NCI-H2081 treated with DMSO at 0.1 percent for 48 hours (cell line): ENCODE measurements around the gene DUOXA2.
"Not testable (repeated sequence)": the region's sequence is repeated elsewhere in the genome, so short reads cannot be mapped to it uniquely, and the experiment has no call there.

Experiments
- DNase-seq: peaks from one replicate; lab custom pipeline; 2025; lab: John Stamatoyannopoulos, UW

The DUOXA2 gene

DNA sequence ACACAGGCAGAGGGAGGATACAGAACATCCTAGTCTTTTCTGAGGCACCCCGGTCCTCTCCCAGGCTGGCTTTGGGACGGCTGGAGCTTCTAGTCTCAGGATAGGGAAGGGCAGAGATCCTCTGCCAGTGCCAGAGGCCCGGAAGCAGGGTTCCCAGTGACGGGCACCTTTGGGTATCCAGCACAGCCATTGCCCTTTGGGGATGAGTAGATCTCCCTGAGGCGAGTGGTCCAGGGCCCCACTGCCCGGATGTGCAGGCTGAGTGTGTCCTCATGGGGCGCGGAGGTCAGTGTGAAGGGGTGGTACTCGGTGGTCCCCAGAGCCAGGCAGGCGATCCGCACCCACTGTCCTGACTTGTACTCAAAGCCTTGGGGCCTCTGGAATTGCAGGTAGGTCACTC is 18.5 kb upstream of the DUOXA2 start:
- DNase-seq: no peak

DNA sequence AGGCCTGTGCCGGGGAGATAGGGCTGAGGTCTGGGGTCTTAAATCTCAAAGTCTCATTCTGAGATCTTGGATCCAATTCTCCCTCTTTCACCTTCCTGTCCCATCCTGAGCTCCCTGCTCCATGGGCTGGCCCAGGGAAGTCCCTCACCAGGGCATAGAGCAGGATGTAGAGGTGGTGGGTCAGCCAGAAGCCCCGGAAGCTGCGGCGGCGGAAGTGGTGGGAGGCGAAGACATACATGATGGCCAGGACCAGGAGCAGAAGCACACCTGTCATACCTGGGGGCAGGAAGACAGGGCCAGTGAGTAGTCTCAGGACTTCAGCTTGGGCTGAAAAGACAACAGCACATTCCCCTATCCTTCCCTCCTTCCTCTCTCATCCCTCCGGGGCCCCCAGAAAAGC is 16.7 kb upstream of the DUOXA2 start:
- DNase-seq: no peak

DNA sequence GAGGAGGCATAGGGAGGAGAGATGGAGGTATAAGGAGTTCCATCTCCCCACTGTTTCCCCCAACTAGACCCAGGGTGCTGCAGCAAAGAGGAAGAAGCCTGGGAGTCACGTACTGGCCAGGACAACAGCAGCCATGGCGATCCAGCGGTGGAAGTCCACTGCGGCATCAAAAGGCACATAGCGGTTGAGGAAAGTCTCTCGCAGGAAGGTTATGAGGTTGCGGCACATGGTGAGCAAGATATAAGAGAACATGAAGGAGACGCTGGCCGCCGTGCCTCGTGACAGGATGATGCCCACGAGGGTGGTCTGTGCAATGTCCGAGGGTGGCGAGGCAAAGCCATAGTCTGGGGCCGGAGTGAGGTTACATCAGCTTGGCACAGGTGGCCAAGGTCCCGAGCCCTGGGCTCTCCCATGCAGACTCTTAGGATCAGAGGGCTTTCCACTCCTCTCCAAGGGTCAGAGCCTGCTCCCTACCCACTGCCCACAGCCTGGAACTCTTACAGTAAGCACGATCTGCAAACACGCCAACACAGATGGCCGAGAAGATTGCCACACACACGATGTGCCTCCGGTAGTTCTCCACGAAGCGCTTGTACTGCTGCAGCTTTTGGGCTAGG is 14.5 kb upstream of the DUOXA2 start:
- no peak for DNase-seq

DNA sequence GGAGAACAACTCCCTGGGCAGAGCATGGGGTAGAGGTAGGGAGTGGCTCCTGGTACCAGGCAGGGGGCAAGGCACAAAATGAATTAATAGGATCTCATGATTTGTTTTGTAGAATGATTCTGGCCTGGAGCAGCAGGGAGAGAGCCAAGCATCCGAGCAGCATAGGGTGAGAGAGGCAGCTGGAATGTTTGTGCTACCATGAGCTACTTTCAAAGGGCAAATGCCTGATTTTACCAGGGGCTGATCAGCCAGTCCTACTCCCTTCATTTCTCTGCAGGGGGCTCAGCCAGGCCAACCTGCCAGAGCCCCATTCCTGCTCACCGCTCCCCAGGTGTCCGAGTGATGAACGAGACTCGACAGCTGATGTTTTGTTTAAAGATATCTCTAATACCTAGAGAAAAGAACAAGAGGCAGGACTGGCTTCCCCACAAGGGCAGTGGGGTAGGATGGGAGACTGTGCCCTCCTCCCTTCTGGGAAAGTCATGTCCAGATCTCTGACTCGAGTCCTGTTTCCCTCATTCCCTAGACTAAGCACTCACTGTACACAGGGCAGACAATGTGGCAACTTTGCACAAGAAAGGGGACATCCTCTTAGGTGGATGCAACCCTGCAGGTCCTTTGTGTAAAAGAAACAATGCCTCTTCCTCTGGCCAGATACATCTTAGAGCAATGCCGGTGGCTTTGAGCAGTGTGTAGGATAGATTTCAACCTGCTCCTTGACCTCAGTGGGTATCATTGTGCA is 13.1 kb upstream of the DUOXA2 start:
- DNase-seq: no peak

DNA sequence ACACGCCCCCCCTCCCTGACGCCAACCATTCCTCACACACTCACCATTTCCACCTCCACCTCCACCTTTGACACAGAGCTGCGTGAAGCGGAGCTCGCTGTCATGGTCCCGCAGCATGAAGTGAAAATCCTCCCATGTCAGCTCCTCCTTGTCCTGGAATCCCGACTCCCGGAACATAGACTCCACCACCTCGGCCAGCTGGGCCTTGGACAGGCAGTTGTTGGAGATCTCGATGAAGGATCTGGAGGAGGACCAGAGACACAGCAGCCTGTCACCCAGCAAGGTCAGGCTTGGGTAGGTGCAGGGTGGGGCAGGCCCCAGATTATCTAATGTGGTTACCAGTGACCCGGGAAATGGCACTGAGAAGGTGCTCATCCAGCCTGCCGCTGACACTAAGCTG is 12.4 kb upstream of the DUOXA2 start:
- DNase-seq: no peak

DNA sequence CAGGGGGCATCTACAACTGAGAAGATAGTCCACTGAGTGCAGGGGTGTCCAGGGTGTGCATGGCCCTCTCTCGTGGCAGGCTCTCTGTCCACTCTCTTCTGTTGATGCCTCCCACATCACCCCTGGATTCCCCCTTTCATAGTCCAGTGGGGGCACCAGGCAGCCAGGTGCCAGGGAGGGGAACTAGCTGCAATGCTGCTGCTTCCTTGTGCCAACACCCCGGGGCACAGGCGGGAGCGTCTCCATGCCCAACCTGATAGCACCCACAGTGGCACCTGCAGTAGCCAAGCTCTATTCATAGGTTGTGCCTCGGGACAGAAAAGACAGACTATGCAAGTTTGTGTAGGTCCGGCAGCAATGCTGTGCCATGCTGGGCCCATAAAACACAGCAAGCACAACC is 11.9 kb upstream of the DUOXA2 start:
- no peak for DNase-seq

DNA sequence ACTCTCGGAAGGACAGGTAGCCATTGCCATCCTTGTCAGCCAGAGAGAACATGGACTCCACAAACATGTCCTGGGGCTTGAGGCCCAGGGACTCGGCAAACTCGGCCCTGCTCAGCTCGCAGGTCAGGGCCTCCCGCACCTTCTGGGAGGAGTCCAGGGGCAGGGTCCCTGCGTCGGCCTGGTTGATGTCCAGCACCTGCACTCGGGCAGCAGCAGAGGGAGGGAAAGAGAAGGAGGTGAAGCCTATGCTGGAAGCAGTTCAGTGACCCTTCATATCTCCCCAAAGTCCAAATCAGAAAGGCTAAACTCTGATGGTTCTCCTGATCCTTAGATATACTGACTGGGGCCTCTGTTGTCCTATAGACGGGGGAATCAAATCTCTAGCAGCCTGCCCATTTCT is 10.0 kb upstream of the DUOXA2 start:
- DNase-seq: not testable (repeated sequence)

DNA sequence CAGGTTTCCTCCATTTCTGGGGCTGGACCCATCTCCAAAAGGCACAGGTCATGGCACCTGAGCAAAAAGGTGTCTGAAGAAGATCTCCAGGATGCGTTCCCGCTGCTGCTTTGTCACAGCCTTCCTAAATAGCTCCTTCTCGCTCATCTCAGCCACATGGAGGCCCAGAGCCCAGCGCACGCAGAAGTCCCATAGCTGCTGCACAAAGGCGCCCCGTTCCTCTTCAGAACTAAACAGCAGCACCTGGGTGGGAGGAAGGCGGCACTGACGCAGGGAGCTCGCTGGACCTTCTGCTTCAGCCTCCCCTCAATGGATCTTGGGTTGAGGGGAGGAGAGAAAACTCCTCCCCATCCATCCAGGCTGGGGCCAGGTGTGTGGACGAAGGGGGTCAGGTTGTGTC is 8.5 kb upstream of the DUOXA2 start:
- no peak for DNase-seq

DNA sequence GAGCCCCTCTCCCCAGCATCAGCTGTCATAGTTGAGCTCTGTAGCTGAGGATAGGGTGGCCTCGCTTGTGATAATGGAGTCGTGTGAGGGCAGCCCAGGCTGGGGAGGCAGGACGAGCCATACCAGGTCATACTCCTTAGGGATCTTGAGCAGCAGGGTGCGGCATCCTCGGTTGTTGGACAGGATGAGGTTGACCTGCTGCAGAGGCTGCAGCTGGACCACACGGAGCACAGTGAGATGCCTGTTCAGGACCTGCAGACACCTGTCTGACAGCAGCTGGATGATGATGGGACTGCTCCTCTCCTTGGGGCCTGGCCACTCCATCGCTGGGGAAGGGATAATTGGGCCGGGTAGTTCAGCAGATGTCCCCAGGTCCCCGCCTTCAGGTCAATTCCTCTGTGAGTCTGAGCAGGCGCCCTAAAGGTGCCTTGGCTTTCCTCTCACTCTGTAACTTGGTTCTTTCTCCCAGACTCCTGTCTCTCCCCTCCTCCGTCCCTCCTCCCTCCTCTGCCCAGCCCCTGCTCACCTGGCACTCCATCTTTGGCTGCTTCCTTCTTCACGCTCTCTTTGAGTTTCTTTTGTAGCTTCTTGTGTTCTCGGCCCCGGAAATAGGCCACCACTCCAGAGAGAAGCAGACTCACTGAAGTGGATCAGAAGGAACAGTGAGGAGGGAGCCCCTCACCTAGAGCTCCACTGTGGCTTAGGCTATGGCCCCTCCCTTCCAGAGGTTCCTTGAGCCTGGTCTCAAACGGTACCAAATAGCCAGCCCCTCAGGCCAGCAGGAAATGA is 7.9 kb upstream of the DUOXA2 start:
- DNase-seq: no peak

DNA sequence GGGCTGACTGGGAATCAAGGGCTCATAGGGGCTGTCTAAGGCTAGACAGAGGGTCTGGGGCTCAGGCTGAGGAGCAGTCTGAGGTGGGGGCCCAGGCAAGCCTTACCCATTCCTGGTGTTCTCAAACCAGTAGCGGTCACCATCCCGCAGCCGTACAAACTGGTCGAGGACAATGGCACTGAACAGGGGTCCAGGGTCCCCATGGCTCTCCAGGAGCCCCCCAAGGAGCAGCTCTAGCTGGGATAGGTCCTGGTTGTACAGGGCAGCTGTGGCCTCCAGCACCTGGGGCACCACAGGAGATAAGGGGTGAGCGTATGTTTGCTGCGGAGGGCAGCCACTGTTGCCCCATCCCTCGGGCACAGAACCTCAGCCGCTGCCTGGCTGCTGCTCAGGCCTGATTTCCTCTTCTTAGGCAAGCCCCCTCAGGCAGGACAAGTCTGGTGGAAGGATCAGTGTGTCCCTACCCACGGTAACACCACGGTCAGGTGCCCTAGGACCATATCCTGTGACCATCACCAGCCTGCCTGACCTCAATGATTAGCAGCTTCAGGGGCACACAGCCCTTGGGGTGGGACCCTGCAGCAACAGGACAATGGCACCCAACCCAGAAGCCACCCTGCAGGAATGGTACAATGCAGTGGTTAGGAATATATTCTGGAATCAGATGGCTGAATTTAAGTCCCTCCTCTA is 6.0 kb upstream of the DUOXA2 start:
- no peak for DNase-seq

DNA sequence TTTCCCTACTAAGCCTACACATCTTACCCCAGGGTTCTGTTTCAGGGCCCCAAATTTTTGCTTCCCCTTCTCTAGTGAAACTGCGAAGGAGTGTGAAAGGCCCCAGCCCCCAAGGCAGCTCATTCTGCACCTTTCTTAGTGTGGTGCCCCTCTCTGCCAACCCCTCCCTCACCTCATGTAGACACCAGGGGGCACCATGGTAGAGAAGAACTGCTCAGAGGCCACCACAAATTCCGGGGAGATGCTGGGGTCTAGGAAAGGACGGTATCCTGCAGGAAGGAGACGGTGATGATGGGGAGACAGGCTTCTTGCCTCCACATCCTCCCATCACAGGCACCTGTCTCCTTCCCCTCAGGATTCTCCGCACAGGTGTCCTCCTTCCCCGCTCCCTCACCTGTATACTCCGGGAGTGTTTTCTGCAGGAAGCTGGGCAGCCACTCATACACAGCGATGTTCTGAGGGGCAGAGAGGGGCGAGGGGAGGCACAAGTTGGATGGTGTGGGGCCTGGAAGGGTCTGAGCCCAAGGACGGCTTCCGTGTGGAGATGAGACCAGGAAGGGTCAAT is 3.8 kb upstream of the DUOXA2 start:
- no peak for DNase-seq

DNA sequence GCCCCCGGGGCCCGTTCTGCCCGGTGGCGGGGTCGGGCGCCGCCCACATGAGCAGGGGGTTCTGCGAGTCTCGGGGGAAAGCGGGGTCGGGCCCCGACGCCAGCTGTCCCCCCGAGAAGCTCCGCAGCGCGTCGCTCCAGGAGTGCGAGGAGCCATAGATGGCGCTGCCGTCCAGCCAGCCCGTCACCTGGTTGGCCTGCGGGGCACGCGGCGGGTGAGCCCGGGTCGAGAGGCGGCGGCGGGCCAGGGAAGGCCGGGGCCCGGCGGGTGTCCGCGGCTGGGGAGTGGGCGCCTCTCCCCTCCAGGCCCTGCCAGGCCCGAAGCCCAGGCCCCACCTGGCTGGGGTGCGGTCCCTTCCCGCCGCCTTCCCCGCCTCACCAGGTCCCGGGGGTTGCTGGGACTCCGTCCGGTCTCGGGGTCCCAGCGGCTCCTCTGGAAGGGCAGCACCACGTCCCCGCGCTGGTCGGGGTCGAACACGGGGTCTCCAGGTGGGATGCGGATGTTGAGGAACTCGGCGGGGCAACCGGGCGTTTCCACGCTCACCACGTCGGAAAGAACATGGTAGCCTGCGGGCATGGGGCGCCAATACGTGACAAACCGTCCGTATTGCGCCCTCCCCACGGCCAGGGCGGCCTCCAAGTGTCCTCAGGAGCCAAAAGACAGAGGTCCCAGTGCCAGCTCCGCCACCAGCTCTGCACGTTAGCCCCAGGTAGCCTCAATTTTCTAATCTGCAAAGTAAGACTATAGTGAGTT is 2.6 kb upstream of the DUOXA2 start:
- no peak for DNase-seq

DNA sequence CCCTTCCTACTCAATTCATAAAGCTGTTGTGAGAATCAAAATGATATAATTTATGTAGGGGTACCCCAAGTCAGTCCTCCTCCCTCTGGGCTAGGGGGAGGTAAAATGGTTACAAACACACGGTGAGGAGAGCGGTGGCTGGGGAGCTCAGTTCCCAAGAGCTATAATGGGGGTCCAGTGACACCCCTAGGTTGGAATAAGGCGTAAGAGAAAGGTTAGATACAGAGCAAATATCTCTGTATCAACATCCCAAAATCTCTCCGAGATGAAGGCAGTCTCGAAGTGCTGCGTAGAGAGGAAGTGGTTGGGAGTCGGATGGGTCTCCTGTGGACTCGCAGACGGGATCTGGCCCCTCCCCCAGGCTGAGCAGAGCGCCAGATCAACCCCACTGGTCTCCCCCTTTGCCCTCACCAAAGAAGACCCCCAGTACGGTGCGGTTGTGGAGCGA is 2.0 kb upstream of the DUOXA2 start:
- no peak for DNase-seq

DNA sequence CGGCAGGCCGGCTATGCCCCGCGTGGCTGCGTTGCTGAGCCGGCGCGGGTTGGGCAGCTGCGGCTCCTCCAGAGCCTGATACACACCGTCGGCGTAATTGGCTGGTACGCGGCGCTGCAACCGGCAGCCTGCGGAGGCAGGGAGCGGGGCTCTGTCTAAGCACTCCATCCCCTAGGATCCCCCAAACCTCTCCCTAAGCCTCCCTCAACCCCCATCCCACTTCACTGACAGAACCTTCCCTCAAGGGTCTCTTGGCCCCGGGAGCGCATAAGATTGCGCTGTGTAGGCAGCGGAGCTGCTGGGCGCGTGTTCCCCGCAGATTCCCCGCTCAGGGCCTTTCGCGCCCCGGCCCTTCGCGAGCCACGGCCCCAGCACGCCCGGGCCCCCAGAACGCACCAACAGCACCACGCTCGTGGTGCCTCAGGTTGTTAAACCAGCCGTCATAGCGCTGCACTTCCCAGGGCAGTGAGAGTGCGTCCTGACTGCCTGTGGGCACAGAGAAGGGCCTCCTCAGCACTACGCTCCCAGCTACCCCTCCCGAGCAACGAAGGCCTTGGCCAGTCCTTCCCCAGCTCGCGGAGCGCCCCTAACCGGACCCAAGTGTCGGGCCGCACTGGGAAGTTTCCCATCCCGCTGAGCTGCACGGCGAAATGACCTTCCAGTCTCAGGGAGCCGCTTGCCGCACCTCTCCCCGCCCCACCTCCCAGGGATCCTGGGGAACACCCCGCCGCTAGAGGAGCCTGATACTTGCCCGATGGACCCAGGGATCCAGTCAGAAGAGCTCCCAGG is 1.3 kb upstream of the DUOXA2 start:
- DNase-seq: no peak

DNA sequence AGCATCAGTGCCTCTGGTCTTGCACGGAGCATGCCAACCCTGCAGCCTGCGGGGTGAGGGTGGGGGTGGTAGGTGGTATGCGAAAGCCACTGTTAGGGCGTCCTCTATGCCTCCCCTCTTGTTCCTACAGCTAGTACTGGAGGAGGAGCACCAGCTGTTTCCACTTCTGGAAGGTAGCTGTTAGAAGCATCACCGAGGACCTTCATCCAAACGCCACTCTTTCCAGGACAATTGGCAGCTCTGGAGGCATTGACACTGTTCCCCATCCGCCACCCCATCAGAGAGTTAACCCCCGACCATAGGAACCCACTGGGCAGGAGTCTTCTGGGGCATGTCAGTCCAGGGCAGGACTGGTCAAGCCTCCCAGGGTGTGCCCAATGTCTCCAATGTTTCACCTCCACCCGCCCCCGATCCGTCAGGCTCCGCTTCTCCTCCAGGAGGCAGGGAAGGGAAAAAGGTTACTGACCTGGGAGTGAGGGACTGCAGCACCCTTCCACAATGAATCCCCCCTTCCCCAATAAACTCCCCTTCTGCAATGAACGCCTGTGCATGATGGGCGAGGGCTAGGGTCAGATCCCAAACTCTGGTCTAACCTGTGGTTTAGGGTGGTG is 641 bp upstream of the DUOXA2 start:
- no peak for DNase-seq

DNA sequence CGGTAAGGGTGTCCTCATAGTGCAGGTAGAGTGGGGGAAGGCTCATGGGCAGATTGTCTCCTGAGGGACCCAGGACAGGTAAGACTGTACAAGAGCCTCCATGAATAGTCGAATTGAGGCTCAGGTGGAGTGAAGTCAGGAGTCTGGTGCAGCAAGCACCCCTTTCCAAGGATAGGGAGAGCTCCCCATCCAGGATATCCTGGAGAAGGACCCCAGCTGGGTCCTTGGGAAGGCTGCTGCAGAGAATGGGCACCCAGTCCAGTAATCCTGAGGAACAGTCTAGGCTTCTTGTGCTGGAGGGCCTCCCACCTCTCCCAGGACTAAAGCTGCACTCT is 592 bp downstream of the DUOXA2 start:
- no peak for DNase-seq

DNA sequence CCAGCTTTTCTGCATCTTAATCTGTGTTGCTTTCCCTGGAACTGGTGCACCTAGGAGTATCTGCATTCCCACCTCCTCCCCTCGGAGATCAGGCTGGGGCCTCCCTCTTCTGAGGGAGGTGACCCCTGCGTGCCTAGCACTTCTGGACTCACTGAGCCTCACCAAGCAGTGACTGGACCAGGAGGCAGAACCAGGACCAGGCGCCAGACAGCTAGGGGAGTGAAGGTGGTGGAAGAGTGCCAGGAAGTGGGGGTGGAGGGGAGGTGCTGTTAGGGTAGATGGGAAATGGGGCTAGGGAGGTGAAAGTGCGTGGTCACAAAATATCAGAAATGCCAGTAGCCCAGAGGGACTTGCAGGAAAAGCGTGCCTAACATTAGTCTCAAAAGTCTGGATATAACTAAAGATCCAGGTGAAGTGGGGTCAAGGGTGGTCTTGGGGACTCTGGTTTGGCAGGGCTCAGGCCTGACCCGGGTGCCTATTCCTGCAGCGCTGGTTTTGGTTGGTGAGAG is 1.2 kb downstream of the DUOXA2 start:
- DNase-seq: no peak

DNA sequence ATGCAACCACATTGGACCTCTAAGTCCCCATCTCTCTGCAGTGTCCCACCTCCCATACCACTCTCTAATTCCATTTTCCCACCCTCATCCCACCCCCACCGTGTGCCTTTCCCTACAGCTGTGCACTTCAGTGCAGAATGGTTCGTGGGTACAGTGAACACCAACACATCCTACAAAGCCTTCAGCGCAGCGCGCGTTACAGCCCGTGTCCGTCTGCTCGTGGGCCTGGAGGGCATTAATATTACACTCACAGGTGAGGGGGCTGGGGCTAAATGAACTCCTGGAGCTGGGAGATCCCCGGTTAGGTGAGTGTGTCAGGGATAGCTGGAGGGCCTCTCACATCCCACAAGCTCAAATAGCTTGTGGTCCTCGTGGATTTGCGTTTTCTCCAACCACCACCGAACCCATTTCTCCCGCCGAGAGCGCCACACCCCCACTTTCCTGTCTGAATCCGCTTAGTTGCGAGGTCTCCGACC is 1.9 kb downstream of the DUOXA2 start:
- DNase-seq: no peak

DNA sequence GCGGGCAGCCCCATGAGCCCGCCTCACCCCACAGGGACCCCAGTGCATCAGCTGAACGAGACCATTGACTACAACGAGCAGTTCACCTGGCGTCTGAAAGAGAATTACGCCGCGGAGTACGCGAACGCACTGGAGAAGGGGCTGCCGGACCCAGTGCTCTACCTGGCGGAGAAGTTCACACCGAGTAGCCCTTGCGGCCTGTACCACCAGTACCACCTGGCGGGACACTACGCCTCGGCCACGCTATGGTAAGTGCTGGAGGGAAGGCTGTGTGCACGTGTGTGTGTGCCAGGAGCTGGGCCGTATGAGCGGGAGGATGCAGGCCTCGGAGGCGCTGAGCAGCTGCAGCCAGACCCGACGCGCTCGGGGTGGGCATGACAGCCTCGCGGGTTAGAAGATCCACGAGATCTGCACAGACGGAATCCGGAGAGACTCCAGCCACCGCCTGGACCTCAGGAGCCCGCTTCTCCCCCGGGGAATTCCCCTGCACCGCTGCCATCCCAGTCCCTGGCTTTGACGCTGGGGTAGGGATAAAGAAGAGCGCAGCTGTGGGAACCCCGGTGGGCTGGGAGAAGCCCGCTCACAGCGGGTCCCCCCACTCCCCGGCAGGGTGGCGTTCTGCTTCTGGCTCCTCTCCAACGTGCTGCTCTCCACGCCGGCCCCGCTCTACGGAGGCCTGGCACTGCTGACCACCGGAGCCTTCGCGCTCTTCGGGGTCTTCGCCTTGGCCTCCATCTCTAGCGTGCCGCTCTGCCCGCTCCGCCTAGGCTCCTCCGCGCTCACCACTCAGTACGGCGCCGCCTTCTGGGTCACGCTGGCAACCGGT is 2.6 kb downstream of the DUOXA2 start:
- DNase-seq: no peak
